ENCODE data around the gene UTP15. TPM values are rescaled to one million over a fixed set of nuclear protein-coding genes. Genes with fewer than 3 reads are reported as not detected.

The UTP15 gene
- total RNA-seq, 1 experiment from 2014 or later = 35.2 TPM

- ChIA-PET POLR2A (no interaction called here), CTCF (interaction anchor here (0.7 to 3.0 kb wide), 3 partner anchors 9 to 71 kb away, joined by 3 to 7 read pairs (median 4); no protein-coding TSS in a partner anchor)
- TF ChIP-seq, protein P1, sequence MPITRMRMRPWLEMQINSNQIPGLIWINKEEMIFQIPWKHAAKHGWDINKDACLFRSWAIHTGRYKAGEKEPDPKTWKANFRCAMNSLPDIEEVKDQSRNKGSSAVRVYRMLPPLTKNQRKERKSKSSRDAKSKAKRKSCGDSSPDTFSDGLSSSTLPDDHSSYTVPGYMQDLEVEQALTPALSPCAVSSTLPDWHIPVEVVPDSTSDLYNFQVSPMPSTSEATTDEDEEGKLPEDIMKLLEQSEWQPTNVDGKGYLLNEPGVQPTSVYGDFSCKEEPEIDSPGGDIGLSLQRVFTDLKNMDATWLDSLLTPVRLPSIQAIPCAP (CRISPR knock-in tag; IDR thresholded peaks at IDR 0.05) = no peak
- no peak for TF ChIP-seq ZNF425 (CRISPR knock-in tag; conservative IDR thresholded peaks at IDR 0.05)
- TF ChIP-seq PRRX2 (CRISPR knock-in tag; IDR thresholded peaks at IDR 0.05) = no peak
- no peak for TF ChIP-seq ZNF219 (CRISPR knock-in tag; IDR thresholded peaks at IDR 0.05; ENCODE audit: borderline replicate concordance)
- TF ChIP-seq TP53 (CRISPR knock-in tag; IDR thresholded peaks at IDR 0.05) = no peak
- no peak for TF ChIP-seq TEAD1 (CRISPR knock-in tag; IDR thresholded peaks at IDR 0.05)
- no peak for TF ChIP-seq TEAD4 (CRISPR knock-in tag; IDR thresholded peaks at IDR 0.05)
- TF ChIP-seq, protein P2, sequence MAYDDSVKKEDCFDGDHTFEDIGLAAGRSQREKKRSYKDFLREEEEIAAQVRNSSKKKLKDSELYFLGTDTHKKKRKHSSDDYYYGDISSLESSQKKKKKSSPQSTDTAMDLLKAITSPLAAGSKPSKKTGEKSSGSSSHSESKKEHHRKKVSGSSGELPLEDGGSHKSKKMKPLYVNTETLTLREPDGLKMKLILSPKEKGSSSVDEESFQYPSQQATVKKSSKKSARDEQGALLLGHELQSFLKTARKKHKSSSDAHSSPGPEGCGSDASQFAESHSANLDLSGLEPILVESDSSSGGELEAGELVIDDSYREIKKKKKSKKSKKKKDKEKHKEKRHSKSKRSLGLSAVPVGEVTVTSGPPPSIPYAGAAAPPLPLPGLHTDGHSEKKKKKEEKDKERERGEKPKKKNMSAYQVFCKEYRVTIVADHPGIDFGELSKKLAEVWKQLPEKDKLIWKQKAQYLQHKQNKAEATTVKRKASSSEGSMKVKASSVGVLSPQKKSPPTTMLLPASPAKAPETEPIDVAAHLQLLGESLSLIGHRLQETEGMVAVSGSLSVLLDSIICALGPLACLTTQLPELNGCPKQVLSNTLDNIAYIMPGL (CRISPR knock-in tag; IDR thresholded peaks at IDR 0.05) = no peak
- TF ChIP-seq ATF3 (CRISPR knock-in tag; conservative IDR thresholded peaks at IDR 0.05) = no peak
- TF ChIP-seq AFF4 (CRISPR knock-in tag; IDR thresholded peaks at IDR 0.05; ENCODE audit: borderline replicate concordance) = no peak
- no peak for TF ChIP-seq SP1 (CRISPR knock-in tag; conservative IDR thresholded peaks at IDR 0.05)
- TF ChIP-seq EMX1 (CRISPR knock-in tag; IDR thresholded peaks at IDR 0.05) = no peak
- peaks cover 16% of the 10 kb centered on the region for H3K36me3 Mint-ChIP-seq
- no peaks in the 10 kb centered on the region; the same call in 1 of the 2 replicates for H3K27me3 Mint-ChIP-seq (ENCODE audit: low read depth)
- H3K4me1 Mint-ChIP-seq = peaks cover 20% of the 10 kb centered on the region
- ATAC-seq = no peak; the same call in 1 of the 2 replicates
- peak overlapping the region; percentile 0; the same call in 1 of the 2 replicates for H3K27ac Mint-ChIP-seq
- no peak for DNase-seq (ENCODE audit: low spot score)
- H3K4me3 Mint-ChIP-seq = no peak overlapping the region
- peaks cover 19% of the 10 kb centered on the region for H3K9me3 Mint-ChIP-seq
Measured at GRCh38 chr5:73528248-73528647, 37.3 kb upstream of the UTP15 start.

- CTCF ChIA-PET = no interaction called here
- Mint-ChIP-seq H3K4me1 (peaks cover 21% of the 10 kb centered on the region), H3K27me3 (ENCODE audit: low read depth) (no peaks in the 10 kb centered on the region; the same call in 1 of the 2 replicates), H3K27ac (peak overlapping the region; percentile 51), H3K4me3 (no peak overlapping the region), H3K9me3 (peaks cover 20% of the 10 kb centered on the region), H3K36me3 (peaks cover 16% of the 10 kb centered on the region)
- TF ChIP-seq CBFB (CRISPR knock-in tag; IDR thresholded peaks at IDR 0.05; ENCODE audit: low read depth) (no peak), JUN (CRISPR knock-in tag; IDR thresholded peaks at IDR 0.05) (no peak), ZBTB21 (CRISPR knock-in tag; IDR thresholded peaks at IDR 0.05; ENCODE audit: borderline replicate concordance) (no peak), RORB (CRISPR knock-in tag; IDR thresholded peaks at IDR 0.05) (no peak), MLX (CRISPR knock-in tag; IDR thresholded peaks at IDR 0.05) (no peak), FOXP1 (CRISPR knock-in tag; IDR thresholded peaks at IDR 0.05; ENCODE audit: borderline replicate concordance) (no peak), ZNF396 (CRISPR knock-in tag; IDR thresholded peaks at IDR 0.05; ENCODE audit: borderline replicate concordance) (no peak), PRRX2 (CRISPR knock-in tag; IDR thresholded peaks at IDR 0.05) (no peak), ZNF425 (CRISPR knock-in tag; conservative IDR thresholded peaks at IDR 0.05) (no peak)
- TF ChIP-seq, protein P1 (CRISPR knock-in tag; IDR thresholded peaks at IDR 0.05) = no peak
- DNase-seq (ENCODE audit: low spot score) (no peak), ATAC-seq (no peak)
- POLR2A ChIA-PET = no interaction called here
Measured at GRCh38 chr5:73529081-73529480, 36.5 kb upstream of the UTP15 start.
